ENCODE data around the gene MEPE.

GRCh38 chr4:87823200-87823599, 9.6 kb upstream of the MEPE start:
- no peak for TF ChIP-seq POLR2AphosphoS5 (IDR thresholded peaks at IDR 0.05; ENCODE audit: low read depth, low read length)
- no peak for TF ChIP-seq CTCF (IDR thresholded peaks at IDR 0.05)
- no peak for TF ChIP-seq REST (IDR thresholded peaks at IDR 0.05; ENCODE audit: insufficient read depth in 1 of 2, low read depth in 2 of 2, low read length in 1 of 2)
- no peak for TF ChIP-seq TCF7L2 (IDR thresholded peaks at IDR 0.05; ENCODE audit: low read depth, low read length)

Measured in Panc1 (cell line).